Right ventricle myocardium superior (tissue), 1 donor: ENCODE data around the gene IL4. TPM values are rescaled to one million over a fixed set of nuclear protein-coding genes. Genes with fewer than 3 reads are reported as not detected.
A peak's percentile ranks its signal among the peaks of the same experiment; 100 is the strongest.
"Not testable (repeated sequence)": the region's sequence is repeated elsewhere in the genome, so short reads cannot be mapped to it uniquely, and the experiment has no call there.

ENCODE experiments used
- ATAC-seq: fragments of 200-7000 bp; cut with Tn5 transposase; one replicate; pipeline ENCODE4 v1.9.1; 2020; ENCODE audit warnings: mild to moderate bottlenecking; ENCODE audit not compliant: poor library complexity
- DNase-seq: peaks from one replicate; pipeline ENCODE4 v3.0.0-alpha.2; 2020
- intact Hi-C: fragments of 100-400 bp; cut with DNase I; formaldehyde crosslinking; loops from one replicate; pipeline ENCODE4 v1.11.2; 2022
- long read RNA-seq: library from polyadenylated mRNA; unstranded; transcript quantifications from one replicate; pipeline ENCODE4 v2.0.0, GENCODE V29; 2021
- total RNA-seq: library from RNA; stranded (reverse); fragmentation: NEBNext Ultra II Directional; extraction: Animal tissue kit (Norgen Biotek cat#: 25700); gene quantifications from one replicate; pipeline ENCODE4 v1.2.1, GENCODE V29; 2021
- donor health status: DM: no; HTN: yes; CAD: no; lungs with severe emphysema.

IL4 gene
- total RNA-seq = not detected
- long read RNA-seq = 0 reads

GRCh38 chr5:132673939-132674630, at the start of gene IL4:
IL4 (plus strand) TSS chr5:132673989; CDS start chr5:132674051, 62 bp downstream.
- ATAC-seq (no peak), DNase-seq (no peak)
- intact Hi-C loops = no loop called here

GRCh38 chr5:132627470-132627869, 46.3 kb upstream of the IL4 start:
- DNase-seq (no peak), ATAC-seq (no peak)
- intact Hi-C loops = no loop called here

DNA sequence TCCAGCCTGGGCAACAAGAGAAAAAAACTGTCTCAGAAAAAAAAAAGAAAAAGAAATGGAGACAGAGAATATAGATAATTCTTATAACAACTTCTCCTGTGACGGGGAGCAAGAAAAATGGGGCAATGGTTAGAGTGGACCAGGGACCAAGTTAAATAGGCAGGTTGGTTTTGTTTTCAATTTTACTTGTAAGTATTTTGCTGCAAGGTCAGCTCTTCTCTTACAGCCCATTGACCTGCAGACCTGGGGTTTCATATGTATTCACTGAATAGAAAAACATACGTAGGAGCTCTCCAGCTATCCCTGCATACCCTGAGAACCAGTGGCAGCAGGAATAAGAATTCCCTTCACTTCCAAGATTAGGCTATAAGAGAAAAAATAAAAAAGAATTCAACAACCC, 45.0 kb upstream of the IL4 start:
- intact Hi-C loops = no loop called here
- ATAC-seq (no peak), DNase-seq (no peak)

DNA sequence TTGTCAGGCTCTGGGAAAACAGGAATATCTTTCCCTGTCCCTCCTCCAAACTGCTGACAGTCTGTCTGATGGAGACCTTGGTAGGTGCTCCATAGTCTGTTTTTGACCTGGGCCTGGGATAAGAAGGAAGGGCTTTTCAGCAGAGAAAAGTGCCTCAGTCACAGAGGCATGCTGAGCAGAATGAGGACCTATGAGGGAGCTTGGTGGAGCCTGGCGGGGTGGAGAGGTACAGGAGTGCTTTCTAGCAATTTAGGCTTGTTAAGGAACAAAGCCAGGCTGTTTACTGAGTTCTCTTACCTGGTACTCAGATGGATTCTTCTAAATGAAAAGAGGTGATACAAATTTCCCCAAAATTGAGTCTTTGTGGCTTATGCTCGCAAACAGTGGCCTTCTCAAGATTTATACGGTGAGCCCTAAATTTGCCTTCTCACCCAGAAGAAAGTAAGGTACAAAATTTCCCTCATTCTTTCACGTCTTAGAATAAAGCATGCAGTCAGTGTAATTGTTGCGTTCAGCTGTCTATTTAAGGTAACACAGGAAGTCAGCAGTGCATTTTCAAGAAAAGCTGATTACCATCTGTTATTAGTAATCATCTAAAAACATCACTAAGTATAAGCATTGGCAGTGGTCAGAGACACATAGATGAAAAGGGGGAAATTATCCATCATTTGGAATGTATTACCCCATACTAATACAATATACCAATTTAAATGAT, 44.4 kb upstream of the IL4 start:
- ATAC-seq (no peak), DNase-seq (no peak)
- intact Hi-C loops = no loop called here

GRCh38 chr5:132633587-132633986, 40.2 kb upstream of the IL4 start:
- DNase-seq, intact Hi-C loops, ATAC-seq: not testable (repeated sequence)

DNA sequence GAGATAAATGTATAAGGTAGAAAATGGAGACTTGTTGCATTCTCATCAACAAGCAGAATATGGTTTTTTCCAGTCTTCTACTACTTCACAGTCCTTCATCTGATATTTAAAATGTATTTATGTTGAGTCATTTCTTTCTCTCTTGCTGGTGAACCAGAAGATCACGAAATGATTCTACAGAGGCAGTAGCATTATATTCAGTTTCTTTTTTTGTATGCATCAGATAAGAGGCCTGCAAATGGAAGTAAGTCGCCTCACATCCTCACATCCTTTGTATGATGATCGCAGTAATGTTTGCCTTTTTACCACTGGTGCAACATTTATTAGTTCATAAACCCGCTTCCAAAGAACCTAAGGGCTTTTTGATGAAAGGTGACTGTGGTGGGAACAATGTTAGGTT, 37.9 kb upstream of the IL4 start:
- intact Hi-C loops = no loop called here
- DNase-seq (no peak), ATAC-seq (no peak)

DNA sequence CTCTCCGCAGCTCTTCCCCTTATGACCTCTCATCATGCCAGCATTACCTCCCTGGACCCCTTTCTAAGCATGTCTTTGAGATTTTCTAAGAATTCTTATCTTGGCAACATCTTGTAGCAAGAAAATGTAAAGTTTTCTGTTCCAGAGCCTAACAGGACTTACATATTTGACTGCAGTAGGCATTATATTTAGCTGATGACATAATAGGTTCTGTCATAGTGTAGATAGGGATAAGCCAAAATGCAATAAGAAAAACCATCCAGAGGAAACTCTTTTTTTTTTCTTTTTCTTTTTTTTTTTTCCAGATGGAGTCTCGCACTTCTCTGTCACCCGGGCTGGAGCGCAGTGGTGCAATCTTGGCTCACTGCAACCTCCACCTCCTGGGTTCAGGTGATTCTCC, 36.5 kb upstream of the IL4 start:
- intact Hi-C loops = no loop called here
- no peak for ATAC-seq
- DNase-seq = no peak

DNA sequence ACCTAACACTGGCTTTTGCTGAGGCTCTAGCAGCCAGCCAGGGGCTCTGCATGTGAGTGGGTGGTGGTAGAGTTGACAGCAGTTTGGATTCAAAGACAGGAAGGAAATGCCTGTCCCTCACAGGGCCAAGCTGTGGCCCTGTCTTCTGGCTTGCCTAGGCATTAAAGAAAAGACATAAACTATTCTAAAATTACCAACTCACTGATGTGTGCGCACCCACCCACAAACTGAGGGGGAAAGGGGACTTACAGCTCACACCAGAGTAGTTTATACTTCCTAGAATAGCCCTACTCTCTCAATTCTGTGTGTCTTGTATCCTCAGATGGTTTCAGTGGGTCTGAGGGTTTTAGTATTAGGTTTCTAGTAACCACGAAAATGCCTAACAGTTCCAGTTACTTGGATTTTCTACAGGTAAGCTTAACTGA, 34.1 kb upstream of the IL4 start:
- intact Hi-C loops = no loop called here
- ATAC-seq = no peak

GRCh38 chr5:132640613-132641012, 33.2 kb upstream of the IL4 start:
- ATAC-seq = no peak
- no peak for DNase-seq
- intact Hi-C loops = no loop called here

More for the DNA sequence above, 34.1 kb upstream of the IL4 start:
- DNase-seq = no peak

DNA sequence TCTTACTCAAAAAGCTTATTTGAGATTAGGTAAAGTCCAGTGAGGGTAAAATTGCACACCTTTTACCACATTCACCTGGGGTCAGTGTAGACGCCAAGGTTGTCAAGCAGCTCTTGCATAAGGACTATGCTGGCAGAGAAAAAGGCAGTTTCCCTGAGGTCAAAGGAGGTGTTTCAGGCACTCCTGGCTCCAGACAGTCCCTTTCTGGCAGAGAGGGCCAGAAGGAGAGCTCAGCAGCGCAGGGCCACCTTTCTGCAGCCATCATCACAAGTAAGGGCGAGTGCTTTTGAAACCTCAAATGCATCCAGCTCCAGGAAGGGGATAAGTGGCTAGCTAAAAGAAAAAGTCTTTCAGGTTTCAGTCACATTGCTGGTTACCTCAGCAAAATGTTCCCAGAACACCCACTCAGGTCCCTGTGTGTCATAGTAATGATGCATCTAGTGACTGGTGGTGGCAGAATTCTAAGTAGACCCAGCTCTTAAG, 32.5 kb upstream of the IL4 start:
- DNase-seq (no peak), ATAC-seq (no peak)
- intact Hi-C loops = no loop called here

DNA sequence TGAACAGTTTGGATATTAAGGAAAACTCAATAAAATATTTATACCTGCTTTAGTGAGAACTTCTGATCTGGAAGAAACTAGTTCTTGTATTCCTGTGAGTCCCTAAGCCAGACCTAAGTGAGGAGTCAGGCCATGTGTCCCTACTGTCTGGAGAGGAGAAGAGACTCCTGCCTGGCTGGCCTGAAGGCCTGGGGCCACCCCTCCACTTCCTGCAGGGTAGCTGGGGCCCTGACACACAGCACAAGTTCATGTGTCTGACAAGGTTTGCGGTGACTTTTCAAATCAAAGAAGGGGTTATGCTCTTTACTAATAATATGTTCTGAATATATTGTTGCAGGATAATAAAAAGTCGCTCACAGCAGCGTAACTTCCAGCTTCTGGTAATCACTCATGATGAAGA, 31.9 kb upstream of the IL4 start:
- DNase-seq (no peak), ATAC-seq (no peak)
- intact Hi-C loops = no loop called here

DNA sequence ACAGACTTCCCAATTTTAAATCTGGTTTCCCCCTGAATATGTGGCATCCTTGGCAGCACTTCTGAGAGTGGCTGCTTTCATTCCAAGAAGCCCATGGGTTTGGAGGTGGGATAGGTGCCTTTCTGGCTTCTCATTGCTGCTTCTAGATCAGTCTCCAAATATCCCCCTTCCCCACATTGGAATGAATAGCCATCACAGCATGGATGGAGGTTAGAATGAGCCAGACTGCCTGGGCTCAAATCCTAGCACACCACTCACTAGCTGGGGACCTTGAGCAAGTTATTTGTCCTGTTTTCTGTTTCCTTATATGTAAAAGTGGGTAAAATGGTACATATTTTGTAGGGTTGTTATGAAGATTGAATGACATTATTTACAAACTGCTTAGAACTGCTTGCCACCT, 29.6 kb upstream of the IL4 start:
- intact Hi-C loops = no loop called here
- ATAC-seq = no peak
- DNase-seq = no peak

DNA sequence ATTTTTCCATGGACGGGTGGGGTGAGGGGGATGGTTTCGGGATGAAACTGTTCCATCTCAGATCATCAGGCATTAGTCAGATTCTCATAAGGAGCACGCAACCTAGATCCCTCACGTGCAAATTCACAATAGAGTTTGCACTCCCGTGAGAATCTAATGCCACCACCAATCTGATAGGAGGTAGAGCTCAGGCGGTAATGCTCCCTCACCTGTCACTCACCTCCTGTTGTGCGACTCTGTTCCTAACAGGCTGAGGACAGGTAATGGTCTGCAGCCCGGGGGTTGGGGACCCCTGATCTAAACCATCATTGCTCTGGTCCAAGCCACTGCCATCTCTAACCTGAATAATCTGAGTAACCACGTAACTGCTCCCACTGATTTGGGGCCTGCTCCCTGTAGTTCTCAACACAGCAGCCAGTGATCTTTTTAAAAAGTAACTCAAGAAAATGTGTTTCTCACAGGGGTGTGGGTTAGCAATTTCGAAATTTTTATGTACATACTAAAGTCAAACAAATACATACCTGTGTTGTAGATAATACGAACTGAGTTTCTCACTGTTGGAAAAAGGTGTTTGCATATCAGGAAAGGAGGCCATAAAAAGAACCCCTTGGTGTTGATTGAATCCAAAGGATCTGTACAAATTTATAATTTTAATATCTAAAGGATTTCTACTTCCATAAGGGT, 27.1 kb upstream of the IL4 start:
- DNase-seq (no peak), ATAC-seq (no peak)
- intact Hi-C loops = no loop called here

GRCh38 chr5:132647473-132647872, 26.3 kb upstream of the IL4 start:
- DNase-seq (no peak), ATAC-seq (no peak)
- intact Hi-C loops = no loop called here

GRCh38 chr5:132648355-132648754, 25.4 kb upstream of the IL4 start:
- ATAC-seq (no peak), DNase-seq (no peak)
- intact Hi-C loops = no loop called here

DNA sequence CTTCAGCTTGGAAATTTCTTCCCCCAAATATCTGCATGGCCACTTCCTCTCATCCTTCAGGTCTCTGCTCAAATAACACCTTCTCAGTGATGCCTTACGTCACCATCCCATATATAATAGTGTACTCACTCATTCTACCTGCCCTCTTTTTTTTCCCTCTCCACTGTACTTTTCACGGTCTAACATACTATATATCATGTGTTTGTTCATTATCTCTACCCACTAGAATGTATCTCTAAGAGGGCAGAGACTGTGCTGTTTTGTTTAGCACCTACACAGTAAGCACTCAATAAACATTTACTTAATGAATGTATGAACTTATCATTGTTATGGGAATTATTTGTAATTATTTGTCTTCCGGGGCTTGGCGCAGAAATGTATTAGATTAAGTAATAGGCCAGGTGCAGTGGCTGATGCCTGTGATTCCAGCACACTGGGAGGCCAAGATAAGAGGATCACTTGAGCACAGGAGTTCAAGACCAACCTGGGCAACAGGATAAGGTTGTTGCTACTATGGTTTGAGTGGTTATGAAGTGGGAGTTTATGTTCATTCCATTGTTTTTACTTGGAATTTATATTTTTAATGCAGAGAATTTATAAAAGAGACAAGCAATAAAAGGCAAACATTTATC, 21.8 kb upstream of the IL4 start:
- no peak for ATAC-seq
- no peak for DNase-seq
- intact Hi-C loops = no loop called here

GRCh38 chr5:132653716-132654115, 20.1 kb upstream of the IL4 start:
- no peak for ATAC-seq
- intact Hi-C loops = no loop called here
- DNase-seq = no peak

DNA sequence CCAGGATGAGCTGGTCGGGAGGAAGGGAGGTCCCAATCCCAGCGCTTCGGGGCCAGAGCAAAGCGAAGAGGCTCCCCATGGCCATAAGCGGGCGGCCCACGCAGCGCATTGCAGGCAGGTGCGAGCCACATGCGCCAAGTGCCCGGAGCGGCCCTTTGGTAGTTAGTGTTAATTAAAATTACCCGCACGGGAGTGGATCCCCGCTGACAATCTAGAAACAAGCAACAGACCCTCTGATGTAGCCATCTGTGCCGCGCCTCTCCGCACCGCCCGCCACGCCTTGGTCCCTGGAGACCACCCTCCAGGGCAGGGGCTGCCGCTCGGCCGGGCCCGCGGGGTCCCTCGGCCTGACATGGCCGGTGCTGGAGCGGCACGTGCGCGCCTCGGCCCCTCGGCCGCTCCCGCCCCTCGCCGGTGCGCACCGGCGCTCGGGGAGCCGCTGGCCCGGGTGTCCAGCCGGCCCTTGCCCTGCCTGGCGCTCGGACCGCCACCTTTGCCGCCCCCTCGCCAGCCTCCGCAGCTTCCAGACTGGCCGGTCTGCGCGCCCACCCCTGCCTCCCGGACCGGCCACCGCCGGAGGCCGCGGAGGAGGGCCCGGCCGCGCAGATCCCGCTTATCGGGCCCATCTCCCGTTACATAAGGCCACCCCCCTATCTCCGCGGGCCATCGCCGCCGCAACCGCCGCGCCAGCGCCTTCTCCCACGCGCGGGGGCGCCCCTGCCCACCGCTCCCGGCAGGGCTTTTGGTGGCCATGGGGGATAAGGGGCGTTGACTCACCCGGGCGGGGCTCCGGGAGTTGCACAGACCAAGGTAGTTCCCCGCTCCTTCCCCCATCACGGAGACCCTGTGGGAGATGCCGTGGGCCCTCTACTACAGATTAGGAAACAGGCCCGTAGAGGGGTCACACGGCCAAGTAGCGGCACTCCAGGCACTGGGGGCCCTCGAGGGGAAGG, 17.7 kb upstream of the IL4 start:
- intact Hi-C loops = no loop called here
- no peak for DNase-seq

More for the DNA sequence above, 17.7 kb upstream of the IL4 start:
- peak; percentile 22 for ATAC-seq
